SH-SY5Y (cell line): ENCODE results near the gene CCDC121.
A peak's percentile ranks its signal among the peaks of the same experiment; 100 is the strongest.

Experiments
- GATA2 ChIP-seq: IDR thresholded peaks from 2 replicates; pipeline ENCODE4 v1.6.1; 2011; ENCODE audit warnings: mild to moderate bottlenecking, low read depth, low read length
- GATA3 ChIP-seq: IDR thresholded peaks from 2 replicates; pipeline ENCODE4 v1.6.1; 2011; ENCODE audit warnings: low read depth, mild to moderate bottlenecking, low read length, moderate library complexity

Gene CCDC121

GRCh38 chr2:27647737-27648136 lies 18.9 kb upstream of the CCDC121 start:
- TF ChIP-seq GATA3 (no peak), GATA2 (no peak)

- no peak for TF ChIP-seq GATA2
- no peak for TF ChIP-seq GATA3
Measured at GRCh38 chr2:27647289-27647688, 18.5 kb upstream of the CCDC121 start.

- peak; percentile 43; the same call in 1 of the 2 replicates for TF ChIP-seq GATA3
- TF ChIP-seq GATA2, result no peak
Measured at GRCh38 chr2:27645197-27645596, 16.4 kb upstream of the CCDC121 start.

- TF ChIP-seq GATA2, result no peak; the same call in 1 of the 2 replicates
- no peak for TF ChIP-seq GATA3
Measured at GRCh38 chr2:27640722-27641245, 12.0 kb upstream of the CCDC121 start.

GRCh38 chr2:27638709-27639108 lies 9.9 kb upstream of the CCDC121 start:
- no peak for TF ChIP-seq GATA2

GRCh38 chr2:27638037-27638637 lies 9.3 kb upstream of the CCDC121 start:
- TF ChIP-seq GATA3 (no peak), GATA2 (no peak)

- TF ChIP-seq GATA3 (no peak), GATA2 (no peak)
Measured at GRCh38 chr2:27636766-27637165, 8.0 kb upstream of the CCDC121 start.

GRCh38 chr2:27634291-27634690 lies 5.5 kb upstream of the CCDC121 start:
- no peak for TF ChIP-seq GATA2
- no peak for TF ChIP-seq GATA3

GRCh38 chr2:27627963-27628766 lies 647 bp downstream of the CCDC121 start:
- no peak for TF ChIP-seq GATA3
- TF ChIP-seq GATA2, result no peak

GRCh38 chr2:27624943-27625342 lies 3.9 kb downstream of the CCDC121 start:
- no peak for TF ChIP-seq GATA2
- no peak for TF ChIP-seq GATA3

GRCh38 chr2:27622921-27623384 lies 5.9 kb downstream of the CCDC121 start:
- TF ChIP-seq GATA2 (no peak), GATA3 (no peak)

GRCh38 chr2:27621524-27621923 lies 7.3 kb downstream of the CCDC121 start:
- TF ChIP-seq GATA2 (no peak), GATA3 (no peak)

- TF ChIP-seq GATA2 (no peak), GATA3 (no peak)
Measured at GRCh38 chr2:27615316-27615715, 13.5 kb downstream of the CCDC121 start.

- TF ChIP-seq GATA3, result no peak
Measured at GRCh38 chr2:27613985-27614384, 14.8 kb downstream of the CCDC121 start.

GRCh38 chr2:27606611-27607010 lies 22.2 kb downstream of the CCDC121 start:
- TF ChIP-seq GATA2, result no peak

- TF ChIP-seq GATA3 (no peak), GATA2 (no peak)
Measured at GRCh38 chr2:27596627-27597026, 32.2 kb downstream of the CCDC121 start.

GRCh38 chr2:27593240-27593639 lies 35.6 kb downstream of the CCDC121 start:
- TF ChIP-seq GATA3, result no peak
- no peak for TF ChIP-seq GATA2
